Subcutaneous abdominal adipose tissue (tissue), 5 donors: ENCODE results near the gene CUL3.
"Not testable (repeated sequence)": the region's sequence is repeated elsewhere in the genome, so short reads cannot be mapped to it uniquely, and the experiment has no call there.

Source experiments
- H3K27ac ChIP-seq: one replicate; pipeline ENCODE4 v1.7.0; 2013; ENCODE audit warnings: low read depth, mild to moderate bottlenecking, inconsistent platforms, low read length, moderate library complexity
- H3K27me3 ChIP-seq, 5 donors: one replicate each; pipeline ENCODE4 v1.7.0; 2013; ENCODE audit warnings: low read length in 5 of 5, inconsistent platforms in 1 of 5; ENCODE audit not compliant: control insufficient read depth in 5 of 5, insufficient read depth in 4 of 5
- H3K36me3 ChIP-seq, 5 donors: one replicate each; pipeline ENCODE4 v1.7.0; 2013; ENCODE audit warnings: low read length in 5 of 5; ENCODE audit not compliant: control insufficient read depth in 5 of 5, insufficient read depth in 5 of 5
- H3K4me1 ChIP-seq, 5 donors: one replicate each; pipeline ENCODE4 v1.7.0; 2013; ENCODE audit warnings: low read length in 5 of 5, mild to moderate bottlenecking in 3 of 5, moderate library complexity in 1 of 5; ENCODE audit not compliant: control insufficient read depth in 5 of 5, insufficient read depth in 5 of 5
- H3K4me3 ChIP-seq, 5 donors: one replicate each; pipeline ENCODE4 v1.7.0; 2013; ENCODE audit warnings: low read length in 5 of 5, low read depth in 1 of 5
- H3K9ac ChIP-seq, 5 donors: one replicate each; pipeline ENCODE4 v1.7.0; 2013; ENCODE audit warnings: low read length in 5 of 5, mild to moderate bottlenecking in 4 of 5, moderate library complexity in 3 of 5
- H3K9me3 ChIP-seq, 5 donors: one replicate each; pipeline ENCODE4 v1.7.0; 2013; ENCODE audit warnings: low read length in 5 of 5; ENCODE audit not compliant: control insufficient read depth in 5 of 5
- donor health status: healthy.
- donor health status: healthy.
- donor health status: healthy.
- donor health status: healthy.
- donor health status: healthy.

CUL3 gene

GRCh38 chr2:224523626-224524577 lies 61.3 kb downstream of the CUL3 start:
- Histone ChIP-seq H3K27me3 (no peaks in the 10 kb centered on the region), H3K4me3 (no peak overlapping the region), H3K4me1 (peaks cover 0 to 17% (median 8%) of the 10 kb centered on the region in 5 donors), H3K27ac (no peak overlapping the region), H3K36me3 (no peaks in the 10 kb centered on the region), H3K9me3 (no peaks in the 10 kb centered on the region), H3K9ac (no peak overlapping the region)

- H3K9ac ChIP-seq, H3K9me3 ChIP-seq, H3K36me3 ChIP-seq, H3K27me3 ChIP-seq, H3K27ac ChIP-seq, H3K4me3 ChIP-seq: not testable (repeated sequence)
- H3K4me1 ChIP-seq = peaks cover 3 to 21% (median 8%) of the 10 kb centered on the region in 5 donors
Observed at GRCh38 chr2:224522483-224522882, 62.7 kb downstream of the CUL3 start.

DNA sequence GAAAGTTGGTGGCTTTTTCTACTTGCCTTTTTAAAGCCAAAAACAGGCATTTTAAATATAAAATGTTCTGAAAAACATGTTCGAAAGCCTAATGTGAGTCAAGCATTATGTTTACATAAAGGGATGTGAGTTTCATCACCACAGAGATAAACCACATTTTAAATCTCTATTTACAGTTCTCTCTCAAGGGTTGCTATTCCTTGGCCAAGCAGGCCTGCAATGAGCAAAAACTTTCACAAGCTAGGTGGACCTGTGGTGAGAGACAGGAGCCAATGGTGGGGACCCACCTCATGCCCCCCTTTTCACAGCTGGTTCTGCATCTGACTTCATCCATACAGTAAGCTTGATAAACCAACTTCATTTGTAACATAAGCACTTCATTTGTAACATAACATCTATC lies 65.1 kb downstream of the CUL3 start:
- H3K4me1 ChIP-seq = peaks cover 3 to 21% (median 8%) of the 10 kb centered on the region in 5 donors

DNA sequence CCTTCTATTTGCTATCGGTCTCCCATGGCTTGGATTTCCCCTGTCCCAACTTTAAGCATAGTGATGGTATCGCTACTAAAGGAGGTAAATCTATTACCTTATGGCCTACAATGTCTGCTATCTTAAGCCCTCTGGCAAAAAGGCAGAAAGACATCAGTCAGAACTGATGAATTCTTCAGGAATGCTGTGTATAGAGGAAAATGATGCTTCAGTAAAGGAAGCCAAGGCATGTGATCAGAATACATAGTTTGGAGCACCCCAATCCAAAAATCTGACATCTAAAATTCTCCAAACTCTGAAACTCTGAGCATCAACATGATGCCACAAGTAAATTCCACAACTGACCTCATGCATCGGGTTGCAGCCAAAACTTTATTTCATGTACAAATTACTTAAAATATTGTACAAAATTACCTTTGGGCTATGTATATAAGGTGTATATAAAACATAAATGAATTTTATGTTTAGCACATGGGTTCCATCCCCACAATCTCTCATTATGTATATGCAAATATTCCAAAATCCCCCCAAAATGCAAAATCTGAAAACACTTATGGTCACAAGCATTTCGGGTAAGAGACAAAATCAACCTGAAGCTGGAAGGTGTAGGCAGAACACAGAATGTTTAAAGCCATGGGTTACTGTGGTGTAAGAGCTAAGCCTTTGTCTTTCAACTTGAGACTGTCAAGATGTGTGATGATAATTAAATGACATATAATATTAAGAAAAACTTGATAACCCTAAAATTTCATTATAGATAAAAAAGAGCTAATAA lies 66.2 kb downstream of the CUL3 start:
- Histone ChIP-seq H3K9me3 (no peaks in the 10 kb centered on the region), H3K36me3 (no peaks in the 10 kb centered on the region), H3K4me3 (no peak overlapping the region), H3K27me3 (no peaks in the 10 kb centered on the region), H3K27ac (no peak overlapping the region), H3K9ac (no peak overlapping the region), H3K4me1 (peaks cover 3 to 13% (median 5%) of the 10 kb centered on the region in 5 donors)

More for the DNA sequence above, 65.1 kb downstream of the CUL3 start:
- H3K4me3 ChIP-seq = no peak overlapping the region
- no peak overlapping the region for H3K27ac ChIP-seq
- no peaks in the 10 kb centered on the region for H3K36me3 ChIP-seq
- H3K27me3 ChIP-seq = no peaks in the 10 kb centered on the region
- no peaks in the 10 kb centered on the region for H3K9me3 ChIP-seq
- no peak overlapping the region for H3K9ac ChIP-seq

DNA sequence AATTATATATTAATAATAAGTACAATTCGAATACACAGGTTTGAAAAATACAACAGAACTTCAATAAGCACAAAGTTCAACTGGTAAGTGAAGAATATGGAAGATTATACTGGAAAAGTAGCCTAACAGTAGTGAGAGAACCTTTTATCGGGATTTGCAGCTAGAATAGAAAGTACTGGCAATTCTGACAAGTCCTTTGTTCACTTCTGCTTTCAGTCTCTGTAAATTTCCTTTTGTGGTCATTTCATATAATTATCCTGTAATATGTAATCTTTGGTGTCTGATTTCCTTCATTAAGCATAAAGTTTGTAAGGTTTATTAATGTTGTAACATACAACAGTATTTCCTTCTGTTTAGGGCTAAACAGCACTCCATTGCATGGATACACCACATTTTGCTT lies 67.2 kb downstream of the CUL3 start:
- Histone ChIP-seq H3K9me3 (no peaks in the 10 kb centered on the region), H3K4me3 (no peak overlapping the region), H3K27me3 (no peaks in the 10 kb centered on the region), H3K4me1 (peaks cover 3 to 11% (median 4%) of the 10 kb centered on the region in 5 donors), H3K36me3 (peaks cover 0 to 3% (median 0%) of the 10 kb centered on the region in 5 donors), H3K27ac (no peak overlapping the region), H3K9ac (no peak overlapping the region)

GRCh38 chr2:224516393-224516792 lies 68.8 kb downstream of the CUL3 start:
- not testable (repeated sequence) for H3K36me3 ChIP-seq, H3K9ac ChIP-seq, H3K9me3 ChIP-seq, H3K27ac ChIP-seq, H3K4me3 ChIP-seq, H3K4me1 ChIP-seq, H3K27me3 ChIP-seq

GRCh38 chr2:224513991-224514390 lies 71.2 kb downstream of the CUL3 start:
- Histone ChIP-seq H3K4me1 (peaks cover under 1 to 4% (median 4%) of the 10 kb centered on the region in 5 donors), H3K9me3 (no peaks in the 10 kb centered on the region), H3K4me3 (no peak overlapping the region), H3K27ac (no peak overlapping the region), H3K27me3 (no peaks in the 10 kb centered on the region), H3K9ac (no peak overlapping the region), H3K36me3 (peaks cover 0 to 8% (median 3%) of the 10 kb centered on the region in 5 donors)

GRCh38 chr2:224507789-224508188 lies 77.4 kb downstream of the CUL3 start:
- no peak overlapping the region for H3K4me3 ChIP-seq
- H3K9me3 ChIP-seq = no peaks in the 10 kb centered on the region
- no peak overlapping the region for H3K9ac ChIP-seq
- H3K27me3 ChIP-seq = no peaks in the 10 kb centered on the region
- no peak overlapping the region for H3K27ac ChIP-seq
- H3K4me1 ChIP-seq = no peaks in the 10 kb centered on the region
- H3K36me3 ChIP-seq = peaks cover 19 to 34% (median 28%) of the 10 kb centered on the region in 5 donors

- no peak overlapping the region for H3K27ac ChIP-seq
- H3K4me3 ChIP-seq = no peak overlapping the region
- H3K36me3 ChIP-seq = peaks cover 25 to 42% (median 37%) of the 10 kb centered on the region in 5 donors
Observed at GRCh38 chr2:224506494-224506893, 78.7 kb downstream of the CUL3 start.

DNA sequence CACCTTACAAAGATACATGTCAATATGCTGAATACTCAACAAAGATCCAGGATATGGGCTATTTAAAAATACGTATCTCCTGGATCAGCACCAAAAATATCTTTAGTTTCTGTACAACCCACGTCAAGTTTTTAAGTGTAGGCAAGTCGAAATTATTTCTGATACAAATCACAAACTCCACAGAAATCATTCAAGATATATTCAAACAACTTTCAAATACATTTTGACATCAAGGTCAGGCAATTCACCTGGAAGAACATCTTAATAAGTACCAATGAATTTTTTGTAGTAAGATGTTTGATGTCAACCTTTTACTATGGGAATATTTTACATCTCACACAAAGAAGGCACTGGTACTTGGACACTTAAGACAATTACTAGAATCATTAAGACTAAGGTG lies 86.2 kb downstream of the CUL3 start:
- Histone ChIP-seq H3K36me3 (peaks cover 54 to 65% (median 62%) of the 10 kb centered on the region in 5 donors), H3K4me3 (no peak overlapping the region), H3K4me1 (no peaks in the 10 kb centered on the region), H3K9ac (no peak overlapping the region), H3K27me3 (no peaks in the 10 kb centered on the region), H3K27ac (no peak overlapping the region), H3K9me3 (no peaks in the 10 kb centered on the region)

More at GRCh38 chr2:224506494-224506893, 78.7 kb downstream of the CUL3 start:
- no peaks in the 10 kb centered on the region for H3K27me3 ChIP-seq
- H3K9ac ChIP-seq = no peak overlapping the region
- no peaks in the 10 kb centered on the region for H3K9me3 ChIP-seq
- no peaks in the 10 kb centered on the region for H3K4me1 ChIP-seq
